GM12864 (cell line): Measurements from ENCODE around the gene DVL2.

ENCODE experiments used
- DNase-seq: peaks from one replicate; pipeline ENCODE4 v3.0.0-alpha.2; 2011; ENCODE audit warnings: low read depth
- H3K4me3 ChIP-seq: 2 replicates; pipeline ENCODE4 v1.5.1; 2011; ENCODE audit warnings: mild to moderate bottlenecking, low read depth, low read length, control low read depth
- CTCF ChIP-seq: IDR thresholded peaks from 2 replicates; pipeline ENCODE4 v1.5.1; 2011; ENCODE audit warnings: low read depth, mild to moderate bottlenecking, moderate library complexity, low read length, control low read depth, inconsistent platforms; ENCODE audit errors: missing control alignments

DVL2 gene

DNA sequence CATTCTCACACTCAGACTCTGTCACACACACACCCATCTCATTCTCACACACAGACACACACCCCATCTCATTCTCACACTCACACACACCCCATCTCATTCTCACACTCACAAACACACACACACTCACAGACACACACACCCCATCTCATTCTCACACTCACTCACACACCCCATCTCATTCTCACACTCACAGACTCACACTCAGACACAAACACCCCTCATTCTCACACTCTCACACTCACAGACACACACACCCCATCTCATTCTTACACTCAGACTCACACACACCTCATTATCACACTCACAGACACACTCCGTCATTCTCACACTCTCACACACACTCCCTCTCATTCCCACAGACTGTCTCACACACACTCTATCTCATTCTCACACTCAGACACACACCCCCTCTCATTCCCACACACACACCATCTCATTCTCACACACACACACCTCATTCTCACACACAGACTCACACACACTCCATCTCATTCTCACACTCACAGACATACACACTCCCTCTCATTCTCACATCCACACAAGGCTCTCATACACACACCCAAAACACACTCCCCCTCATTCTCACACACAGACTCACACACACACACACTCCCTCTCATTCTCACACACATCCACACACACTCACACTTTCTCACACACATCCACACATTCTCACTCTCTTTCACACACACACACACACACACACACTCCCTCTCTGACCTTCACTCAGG lies 58.0 kb downstream of the DVL2 start:
- no peak for DNase-seq
- TF ChIP-seq CTCF: no peak
- no peak overlapping the region for H3K4me3 ChIP-seq
